Uterus (tissue), 2 donors: Measurements from ENCODE around the gene ADCY2.

Source experiments
- POLR2A ChIP-seq, 2 donors: fragments of 450-650 bp; IDR thresholded peaks; one replicate each; pipeline ENCODE4 v1.6.1; 2016; ENCODE audit warnings: antibody characterized with exemption in 2 of 2, mild to moderate bottlenecking in 1 of 2, moderate library complexity in 1 of 2
- TF ChIP-seq, protein P1 (sequence below), 4 experiments: fragments of 200-600 bp in 2 of 4; fragments of 450-650 bp in 2 of 4; sonication (generic) in 2 of 4; IDR thresholded peaks; one replicate each; pipeline ENCODE4 v1.5.1; 2016 to 2019; ENCODE audit warnings: antibody characterized with exemption in 4 of 4, mild to moderate bottlenecking in 2 of 4, moderate library complexity in 1 of 4

DNA sequence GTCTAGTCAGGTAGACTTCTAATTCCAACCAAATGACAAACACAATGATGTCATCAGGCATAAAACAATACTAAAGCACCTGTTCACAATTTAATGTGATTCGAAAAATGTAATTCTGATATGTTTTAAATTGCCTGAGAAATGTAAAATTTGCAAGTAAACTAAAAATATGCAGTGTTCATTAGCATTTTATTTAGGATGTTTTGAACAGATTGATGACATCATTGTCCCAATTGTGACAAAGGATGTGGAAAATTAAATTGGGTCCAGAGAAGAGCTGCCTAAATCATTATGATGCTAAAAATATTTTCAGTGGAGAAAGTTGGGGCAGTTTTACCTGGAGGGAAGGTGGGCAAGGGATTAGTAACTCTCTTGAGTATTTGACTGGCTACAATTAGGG lies 368.5 kb downstream of the ADCY2 start:
- TF ChIP-seq POLR2A (IDR thresholded peaks at IDR 0.05), result no peak
- TF ChIP-seq, protein P1, sequence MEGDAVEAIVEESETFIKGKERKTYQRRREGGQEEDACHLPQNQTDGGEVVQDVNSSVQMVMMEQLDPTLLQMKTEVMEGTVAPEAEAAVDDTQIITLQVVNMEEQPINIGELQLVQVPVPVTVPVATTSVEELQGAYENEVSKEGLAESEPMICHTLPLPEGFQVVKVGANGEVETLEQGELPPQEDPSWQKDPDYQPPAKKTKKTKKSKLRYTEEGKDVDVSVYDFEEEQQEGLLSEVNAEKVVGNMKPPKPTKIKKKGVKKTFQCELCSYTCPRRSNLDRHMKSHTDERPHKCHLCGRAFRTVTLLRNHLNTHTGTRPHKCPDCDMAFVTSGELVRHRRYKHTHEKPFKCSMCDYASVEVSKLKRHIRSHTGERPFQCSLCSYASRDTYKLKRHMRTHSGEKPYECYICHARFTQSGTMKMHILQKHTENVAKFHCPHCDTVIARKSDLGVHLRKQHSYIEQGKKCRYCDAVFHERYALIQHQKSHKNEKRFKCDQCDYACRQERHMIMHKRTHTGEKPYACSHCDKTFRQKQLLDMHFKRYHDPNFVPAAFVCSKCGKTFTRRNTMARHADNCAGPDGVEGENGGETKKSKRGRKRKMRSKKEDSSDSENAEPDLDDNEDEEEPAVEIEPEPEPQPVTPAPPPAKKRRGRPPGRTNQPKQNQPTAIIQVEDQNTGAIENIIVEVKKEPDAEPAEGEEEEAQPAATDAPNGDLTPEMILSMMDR (IDR thresholded peaks at IDR 0.05), result no peak
